Activated CD8-positive, alpha-beta memory T cell treated with anti-CD3 and anti-CD28 coated beads, Interleukin-2, amount 50 U/mL, for 24 hours (primary cell): ENCODE results near the gene UBE3D.
"Not testable (repeated sequence)": the region's sequence is repeated elsewhere in the genome, so short reads cannot be mapped to it uniquely, and the experiment has no call there.

Source experiments
- DNase-seq: peaks from one replicate; pipeline ENCODE4 v3.0.0-alpha.2; 2020; ENCODE audit errors: extremely low read depth

UBE3D gene

GRCh38 chr6:82978362-82978945 is 87.2 kb downstream of the UBE3D start:
- DNase-seq = no peak

GRCh38 chr6:82976179-82976578 is 89.5 kb downstream of the UBE3D start:
- no peak for DNase-seq

- DNase-seq = no peak
Observed at GRCh38 chr6:82971877-82972460, 93.7 kb downstream of the UBE3D start.

GRCh38 chr6:82970839-82971238 is 94.8 kb downstream of the UBE3D start:
- no peak for DNase-seq

GRCh38 chr6:82968708-82969107 is 96.9 kb downstream of the UBE3D start:
- no peak for DNase-seq

- DNase-seq = no peak
Observed at GRCh38 chr6:82963191-82963925, 102.3 kb downstream of the UBE3D start.

- no peak for DNase-seq
Observed at GRCh38 chr6:82959385-82959941, 106.2 kb downstream of the UBE3D start.

- no peak for DNase-seq
Observed at GRCh38 chr6:82958551-82958950, 107.1 kb downstream of the UBE3D start.

GRCh38 chr6:82957868-82958245 is 107.8 kb downstream of the UBE3D start:
- DNase-seq = no peak

GRCh38 chr6:82957171-82957867 is 108.3 kb downstream of the UBE3D start:
- DNase-seq = no peak

- no peak for DNase-seq
Observed at GRCh38 chr6:82955841-82956240, 109.8 kb downstream of the UBE3D start.

- DNase-seq = no peak
Observed at GRCh38 chr6:82954937-82955577, 110.6 kb downstream of the UBE3D start.

GRCh38 chr6:82954356-82954755 is 111.3 kb downstream of the UBE3D start:
- no peak for DNase-seq

GRCh38 chr6:82953871-82954270 is 111.8 kb downstream of the UBE3D start:
- no peak for DNase-seq

GRCh38 chr6:82951935-82952334 is 113.7 kb downstream of the UBE3D start:
- no peak for DNase-seq

GRCh38 chr6:82951389-82951788 is 114.3 kb downstream of the UBE3D start:
- DNase-seq = no peak

- not testable (repeated sequence) for DNase-seq
Observed at GRCh38 chr6:82930915-82931314, 134.7 kb downstream of the UBE3D start.

- no peak for DNase-seq
Observed at GRCh38 chr6:82924799-82925535, 140.7 kb downstream of the UBE3D start.

GRCh38 chr6:82921258-82921657 is 144.4 kb downstream of the UBE3D start:
- DNase-seq = no peak

GRCh38 chr6:82917346-82918064 is 148.1 kb downstream of the UBE3D start:
- DNase-seq = no peak

GRCh38 chr6:82915666-82916065 is 150.0 kb downstream of the UBE3D start:
- no peak for DNase-seq
